ENCODE data around the gene FAAP100. TPM values are rescaled to one million over a fixed set of nuclear protein-coding genes. Genes with fewer than 3 reads are reported as not detected.

The FAAP100 gene

GRCh38 chr17:81498953-81499600 is 53.1 kb downstream of the FAAP100 start:
- Histone ChIP-seq H3K36me3 (ENCODE audit: insufficient read depth, low read length) (no peaks in the 10 kb centered on the region), H3K4me3 (ENCODE audit: low read length) (no peak overlapping the region), H3K4me2 (ENCODE audit: low read length) (no peak overlapping the region), H3K9me3 (replicated peaks; ENCODE audit: low read length) (no peaks in the 10 kb centered on the region), H3K27me3 (ENCODE audit: control insufficient read depth, insufficient read depth, low read length) (peaks cover 26% of the 10 kb centered on the region), H3K9ac (ENCODE audit: low read depth, low read length) (no peak overlapping the region), H3K4me1 (ENCODE audit: control insufficient read depth, insufficient read depth, low read length) (peaks cover 10% of the 10 kb centered on the region)

- H3K9me3 ChIP-seq (replicated peaks; ENCODE audit: low read length), result no peaks in the 10 kb centered on the region
- H3K36me3 ChIP-seq (ENCODE audit: insufficient read depth, low read length), result no peaks in the 10 kb centered on the region
- H3K4me1 ChIP-seq (ENCODE audit: control insufficient read depth, insufficient read depth, low read length), result peaks cover 6% of the 10 kb centered on the region
- no peak overlapping the region for H3K9ac ChIP-seq (ENCODE audit: low read depth, low read length)
- H3K4me2 ChIP-seq (ENCODE audit: low read length), result no peak overlapping the region
- peaks cover 28% of the 10 kb centered on the region for H3K27me3 ChIP-seq (ENCODE audit: control insufficient read depth, insufficient read depth, low read length)
- no peak overlapping the region for H3K4me3 ChIP-seq (ENCODE audit: low read length)
Measured at GRCh38 chr17:81494626-81495377, 57.4 kb downstream of the FAAP100 start.

- Histone ChIP-seq H3K36me3 (ENCODE audit: insufficient read depth, low read length) (no peaks in the 10 kb centered on the region), H3K4me2 (ENCODE audit: low read length) (no peak overlapping the region)
Measured at GRCh38 chr17:81493198-81494038, 58.7 kb downstream of the FAAP100 start.

GRCh38 chr17:81492706-81493105 is 59.4 kb downstream of the FAAP100 start:
- Histone ChIP-seq H3K27me3 (ENCODE audit: control insufficient read depth, insufficient read depth, low read length) (peaks cover 28% of the 10 kb centered on the region), H3K4me2 (ENCODE audit: low read length) (no peak overlapping the region), H3K4me1 (ENCODE audit: control insufficient read depth, insufficient read depth, low read length) (peaks cover 11% of the 10 kb centered on the region), H3K9me3 (replicated peaks; ENCODE audit: low read length) (no peaks in the 10 kb centered on the region), H3K4me3 (ENCODE audit: low read length) (no peak overlapping the region), H3K36me3 (ENCODE audit: insufficient read depth, low read length) (no peaks in the 10 kb centered on the region), H3K9ac (ENCODE audit: low read depth, low read length) (no peak overlapping the region)

More at GRCh38 chr17:81493198-81494038, 58.7 kb downstream of the FAAP100 start:
- H3K4me1 ChIP-seq (ENCODE audit: control insufficient read depth, insufficient read depth, low read length), result peaks cover 6% of the 10 kb centered on the region
- no peak overlapping the region for H3K4me3 ChIP-seq (ENCODE audit: low read length)
- H3K9ac ChIP-seq (ENCODE audit: low read depth, low read length), result no peak overlapping the region
- peaks cover 28% of the 10 kb centered on the region for H3K27me3 ChIP-seq (ENCODE audit: control insufficient read depth, insufficient read depth, low read length)
- no peaks in the 10 kb centered on the region for H3K9me3 ChIP-seq (replicated peaks; ENCODE audit: low read length)

- Histone ChIP-seq H3K4me1 (ENCODE audit: control insufficient read depth, insufficient read depth, low read length) (peaks cover 15% of the 10 kb centered on the region), H3K36me3 (ENCODE audit: insufficient read depth, low read length) (no peaks in the 10 kb centered on the region), H3K9ac (ENCODE audit: low read depth, low read length) (no peak overlapping the region), H3K4me2 (ENCODE audit: low read length) (no peak overlapping the region), H3K9me3 (replicated peaks; ENCODE audit: low read length) (no peaks in the 10 kb centered on the region), H3K27me3 (ENCODE audit: control insufficient read depth, insufficient read depth, low read length) (peaks cover 28% of the 10 kb centered on the region), H3K4me3 (ENCODE audit: low read length) (no peak overlapping the region)
Measured at GRCh38 chr17:81492202-81492601, 60.0 kb downstream of the FAAP100 start.

GRCh38 chr17:81491761-81492160 is 60.4 kb downstream of the FAAP100 start:
- Histone ChIP-seq H3K9me3 (replicated peaks; ENCODE audit: low read length) (no peaks in the 10 kb centered on the region), H3K4me1 (ENCODE audit: control insufficient read depth, insufficient read depth, low read length) (peaks cover 15% of the 10 kb centered on the region), H3K4me2 (ENCODE audit: low read length) (no peak overlapping the region), H3K4me3 (ENCODE audit: low read length) (no peak overlapping the region), H3K9ac (ENCODE audit: low read depth, low read length) (no peak overlapping the region), H3K36me3 (ENCODE audit: insufficient read depth, low read length) (no peaks in the 10 kb centered on the region), H3K27me3 (ENCODE audit: control insufficient read depth, insufficient read depth, low read length) (peaks cover 28% of the 10 kb centered on the region)

- no peaks in the 10 kb centered on the region for H3K9me3 ChIP-seq (replicated peaks; ENCODE audit: low read length)
- H3K4me3 ChIP-seq (ENCODE audit: low read length), result no peak overlapping the region
- no peaks in the 10 kb centered on the region for H3K36me3 ChIP-seq (ENCODE audit: insufficient read depth, low read length)
- no peak overlapping the region for H3K9ac ChIP-seq (ENCODE audit: low read depth, low read length)
- peaks cover 15% of the 10 kb centered on the region for H3K4me1 ChIP-seq (ENCODE audit: control insufficient read depth, insufficient read depth, low read length)
- H3K27me3 ChIP-seq (ENCODE audit: control insufficient read depth, insufficient read depth, low read length), result peaks cover 24% of the 10 kb centered on the region
- no peak overlapping the region for H3K4me2 ChIP-seq (ENCODE audit: low read length)
Measured at GRCh38 chr17:81491181-81491581, 61.0 kb downstream of the FAAP100 start.

- peaks cover 15% of the 10 kb centered on the region for H3K4me1 ChIP-seq (ENCODE audit: control insufficient read depth, insufficient read depth, low read length)
- no peaks in the 10 kb centered on the region for H3K36me3 ChIP-seq (ENCODE audit: insufficient read depth, low read length)
- H3K9ac ChIP-seq (ENCODE audit: low read depth, low read length), result no peak overlapping the region
- no peak overlapping the region for H3K4me2 ChIP-seq (ENCODE audit: low read length)
- peaks cover 19% of the 10 kb centered on the region for H3K27me3 ChIP-seq (ENCODE audit: control insufficient read depth, insufficient read depth, low read length)
- H3K4me3 ChIP-seq (ENCODE audit: low read length), result no peak overlapping the region
- H3K9me3 ChIP-seq (replicated peaks; ENCODE audit: low read length), result no peaks in the 10 kb centered on the region
Measured at GRCh38 chr17:81489998-81490992, 61.9 kb downstream of the FAAP100 start.

Small RNA genes within 50 kb of the gene (small RNA-seq; reads per million reads assigned to genes)
- gene RF00019, result not detected

Measured in skeletal muscle satellite cell (primary cell).